Prostate gland (tissue), 2 donors: ENCODE measurements around the gene CCDC88A. TPM values are rescaled to one million over a fixed set of nuclear protein-coding genes. Genes with fewer than 3 reads are reported as not detected.
A peak's percentile ranks its signal among the peaks of the same experiment; 100 is the strongest.
"Not testable (repeated sequence)": the region's sequence is repeated elsewhere in the genome, so short reads cannot be mapped to it uniquely, and the experiment has no call there.

ENCODE experiments used
- DNase-seq: peaks from one replicate; pipeline ENCODE4 v3.0.0-alpha.2; 2019; ENCODE audit warnings: low spot score
- H3K27ac ChIP-seq, 2 donors: fragments of 200-600 bp; sonication (generic); 2 replicates each; pipeline ENCODE4 v1.5.1; 2017 to 2019
- H3K27me3 ChIP-seq: fragments of 200-600 bp; sonication (generic); replicated peaks from 2 replicates; pipeline ENCODE4 v1.5.1; 2019; ENCODE audit not compliant: insufficient read depth
- H3K36me3 ChIP-seq, 2 donors: fragments of 200-600 bp; sonication (generic); 1 replicate in 1 of 2; 2 replicates in 1 of 2; pipeline versions ENCODE4 v1.5.1 to v1.8.1; 2017 to 2019
- H3K4me1 ChIP-seq: fragments of 200-600 bp; sonication (generic); replicated peaks from 2 replicates; pipeline ENCODE4 v1.5.1; 2019
- H3K4me3 ChIP-seq, 2 donors: fragments of 200-600 bp; sonication (generic); 2 replicates each; pipeline ENCODE4 v1.5.1; 2017 to 2019
- H3K9me3 ChIP-seq: fragments of 200-600 bp; sonication (generic); 2 replicates; pipeline ENCODE4 v1.5.1; 2017
- CTCF ChIP-seq, 4 experiments: fragments of 200-600 bp in 2 of 4; fragments of 450-650 bp in 2 of 4; sonication (generic) in 2 of 4; IDR thresholded peaks; 1 replicate in 3 of 4; 2 replicates in 1 of 4; pipeline ENCODE4 v1.5.1; 2016 to 2019; ENCODE audit warnings: antibody characterized with exemption in 4 of 4, mild to moderate bottlenecking in 2 of 4, moderate library complexity in 2 of 4
- POLR2A ChIP-seq: fragments of 450-650 bp; IDR thresholded peaks from one replicate; pipeline ENCODE4 v1.6.1; 2016; ENCODE audit warnings: antibody characterized with exemption, mild to moderate bottlenecking
- POLR2AphosphoS5 ChIP-seq: sonication (generic); formaldehyde crosslinking; IDR thresholded peaks from one replicate; pipeline ENCODE4 v1.6.1; 2017; ENCODE audit warnings: antibody characterized with exemption
- WGBS: methylation state at CpG from one replicate; pipeline ENCODE4 v1.1.5; 2018; 5-methylcytosine and 5-hydroxymethylcytosine counted together
- intact Hi-C: fragments of 100-400 bp; cut with DNase I; formaldehyde crosslinking; loops from one replicate; pipeline ENCODE4 v1.14.2; 2022
- total RNA-seq, 2 donors: library from RNA; depleted of rRNA; stranded (reverse); fragments of >200 nt; gene quantifications; one replicate each; pipeline ENCODE4 v1.1.0, GENCODE V29; 2016

Gene CCDC88A
- total RNA-seq, 2 donors from 2014 or later, result 16.8 to 43.7 TPM

GRCh38 chr2:55301277-55301676 is 118.4 kb downstream of the CCDC88A start:
- no peak for TF ChIP-seq CTCF (IDR thresholded peaks at IDR 0.05)
- TF ChIP-seq POLR2AphosphoS5, result no peak
- no peak for TF ChIP-seq POLR2A
- WGBS, result 82% methylated on average over 1 of the region's 1 CpG
- Histone ChIP-seq H3K27ac (no peak overlapping the region), H3K4me3 (no peak overlapping the region), H3K9me3 (no peaks in the 10 kb centered on the region), H3K27me3 (no peaks in the 10 kb centered on the region), H3K36me3 (no peaks in the 10 kb centered on the region), H3K4me1 (no peaks in the 10 kb centered on the region)
- no peak for DNase-seq
- intact Hi-C loops, result no loop called here

- Histone ChIP-seq H3K27ac (no peak overlapping the region), H3K36me3 (no peaks in the 10 kb centered on the region), H3K9me3 (no peaks in the 10 kb centered on the region), H3K4me1 (no peaks in the 10 kb centered on the region), H3K27me3 (no peaks in the 10 kb centered on the region), H3K4me3 (no peak overlapping the region)
- intact Hi-C loops, result no loop called here
- TF ChIP-seq POLR2AphosphoS5, result no peak
- no peak for TF ChIP-seq CTCF (IDR thresholded peaks at IDR 0.05)
- no peak for TF ChIP-seq POLR2A
- DNase-seq, result no peak
Measured at GRCh38 chr2:55296393-55296792, 123.3 kb downstream of the CCDC88A start.

GRCh38 chr2:55283083-55283482 is 136.6 kb downstream of the CCDC88A start:
- H3K27ac ChIP-seq, result no peak overlapping the region
- H3K36me3 ChIP-seq, result no peaks in the 10 kb centered on the region
- intact Hi-C loops, result loop anchor here (2.0 to 5.0 kb wide), 2 partner anchors 134 to 236 kb away; partner anchors contain the start of genes CCDC88A and CFAP36
- DNase-seq, result no peak
- H3K27me3 ChIP-seq, result no peaks in the 10 kb centered on the region
- no peaks in the 10 kb centered on the region for H3K4me1 ChIP-seq
- WGBS, result 97% methylated on average over 12 of the region's 12 CpGs
- H3K9me3 ChIP-seq, result no peaks in the 10 kb centered on the region
- peak overlapping the region in 1 of 2 donors; percentile 69 for H3K4me3 ChIP-seq
- TF ChIP-seq CTCF (IDR thresholded peaks at IDR 0.05), result no peak

- peak; percentile 65 for DNase-seq
- Histone ChIP-seq H3K36me3 (no peaks in the 10 kb centered on the region), H3K9me3 (no peaks in the 10 kb centered on the region), H3K27me3 (no peaks in the 10 kb centered on the region), H3K4me3 (peak overlapping the region; percentile 69 to 75), H3K27ac (peak overlapping the region; percentile 87 to 93), H3K4me1 (no peaks in the 10 kb centered on the region)
- TF ChIP-seq CTCF (IDR thresholded peaks at IDR 0.05) (no peak), POLR2A (peak; percentile 65), POLR2AphosphoS5 (peak; percentile 80)
- 2% methylated on average over 53 of the region's 60 CpGs for WGBS
- intact Hi-C loops, result loop anchor here (2.0 to 5.0 kb wide), 2 partner anchors 135 to 236 kb away; partner anchors contain the start of genes CCDC88A and CFAP36
Measured at GRCh38 chr2:55282110-55282917, 137.3 kb downstream of the CCDC88A start.

GRCh38 chr2:55280851-55281546 is 138.7 kb downstream of the CCDC88A start:
- 63% methylated on average over 5 of the region's 5 CpGs for WGBS
- H3K27me3 ChIP-seq, H3K9me3 ChIP-seq, H3K4me1 ChIP-seq, H3K4me3 ChIP-seq, H3K36me3 ChIP-seq, DNase-seq: not testable (repeated sequence)
- intact Hi-C loops, result loop anchor here (5.0 kb wide), 1 partner anchor 136 kb away; the partner anchor contains the start of gene CCDC88A
- peak overlapping the region; percentile 87 to 93 for H3K27ac ChIP-seq

- H3K36me3 ChIP-seq, H3K9me3 ChIP-seq, H3K4me1 ChIP-seq, DNase-seq, H3K4me3 ChIP-seq, H3K27me3 ChIP-seq: not testable (repeated sequence)
- WGBS, result 62% methylated on average over 7 of the region's 7 CpGs
- H3K27ac ChIP-seq, result peak overlapping the region; percentile 23 to 28
- intact Hi-C loops, result loop anchor here (5.0 kb wide), 1 partner anchor 137 kb away; the partner anchor contains the start of gene CCDC88A
Measured at GRCh38 chr2:55279859-55280424, 139.7 kb downstream of the CCDC88A start.

- H3K36me3 ChIP-seq, H3K4me3 ChIP-seq, H3K9me3 ChIP-seq, H3K27ac ChIP-seq, intact Hi-C loops, H3K4me1 ChIP-seq, H3K27me3 ChIP-seq, DNase-seq: not testable (repeated sequence)
- whole genome bisulfite sequencing, result 46% methylated on average over 10 of the region's 10 CpGs
Measured at GRCh38 chr2:55279214-55279835, 140.3 kb downstream of the CCDC88A start.
